Osteocyte (in vitro differentiated cells): Measurements from ENCODE around the gene PPP2R2B. TPM values are rescaled to one million over a fixed set of nuclear protein-coding genes. Genes with fewer than 3 reads are reported as not detected.

Experiments
- DNase-seq: peaks from one replicate; pipeline ENCODE4 v3.0.0; 2021; ENCODE audit warnings: mixed read lengths; ENCODE audit not compliant: unreplicated experiment; ENCODE audit errors: extremely low spot score
- H3K27ac Mint-ChIP-seq: one replicate; pipeline ENCODE4 v1.8.0; 2021; ENCODE audit warnings: mild to moderate bottlenecking, mixed read lengths; ENCODE audit not compliant: unreplicated experiment
- H3K27me3 Mint-ChIP-seq: one replicate; pipeline ENCODE4 v1.8.0; 2021; ENCODE audit warnings: mixed read lengths; ENCODE audit not compliant: unreplicated experiment
- H3K36me3 Mint-ChIP-seq: one replicate; pipeline ENCODE4 v1.8.0; 2021; ENCODE audit warnings: mixed read lengths; ENCODE audit not compliant: unreplicated experiment
- H3K4me1 Mint-ChIP-seq: one replicate; pipeline ENCODE4 v1.8.0; 2021; ENCODE audit warnings: mixed read lengths; ENCODE audit not compliant: unreplicated experiment
- H3K4me3 Mint-ChIP-seq: one replicate; pipeline ENCODE4 v1.8.0; 2021; ENCODE audit warnings: mild to moderate bottlenecking, moderate library complexity, mixed read lengths; ENCODE audit not compliant: unreplicated experiment
- H3K9me3 Mint-ChIP-seq: one replicate; pipeline ENCODE4 v1.8.0; 2021; ENCODE audit warnings: mixed read lengths; ENCODE audit not compliant: unreplicated experiment
- total RNA-seq: library from RNA; stranded (reverse); gene quantifications from 2 replicates; pipeline ENCODE4 v1.2.1, GENCODE V29; 2021
- TF ChIP-seq, protein P1 (sequence below): fragments of 200-600 bp; sonication (generic); IDR thresholded peaks from 2 replicates; pipeline ENCODE4 v1.5.0; 2021; ENCODE audit warnings: antibody characterized with exemption, mild to moderate bottlenecking, moderate library complexity

PPP2R2B gene
- total RNA-seq, 1 donor from 2014 or later: not detected

- Mint-ChIP-seq H3K9me3 (no peaks in the 10 kb centered on the region), H3K27me3 (no peaks in the 10 kb centered on the region), H3K27ac (no peak overlapping the region), H3K4me3 (no peak overlapping the region), H3K36me3 (no peaks in the 10 kb centered on the region), H3K4me1 (no peaks in the 10 kb centered on the region)
- TF ChIP-seq, protein P1, sequence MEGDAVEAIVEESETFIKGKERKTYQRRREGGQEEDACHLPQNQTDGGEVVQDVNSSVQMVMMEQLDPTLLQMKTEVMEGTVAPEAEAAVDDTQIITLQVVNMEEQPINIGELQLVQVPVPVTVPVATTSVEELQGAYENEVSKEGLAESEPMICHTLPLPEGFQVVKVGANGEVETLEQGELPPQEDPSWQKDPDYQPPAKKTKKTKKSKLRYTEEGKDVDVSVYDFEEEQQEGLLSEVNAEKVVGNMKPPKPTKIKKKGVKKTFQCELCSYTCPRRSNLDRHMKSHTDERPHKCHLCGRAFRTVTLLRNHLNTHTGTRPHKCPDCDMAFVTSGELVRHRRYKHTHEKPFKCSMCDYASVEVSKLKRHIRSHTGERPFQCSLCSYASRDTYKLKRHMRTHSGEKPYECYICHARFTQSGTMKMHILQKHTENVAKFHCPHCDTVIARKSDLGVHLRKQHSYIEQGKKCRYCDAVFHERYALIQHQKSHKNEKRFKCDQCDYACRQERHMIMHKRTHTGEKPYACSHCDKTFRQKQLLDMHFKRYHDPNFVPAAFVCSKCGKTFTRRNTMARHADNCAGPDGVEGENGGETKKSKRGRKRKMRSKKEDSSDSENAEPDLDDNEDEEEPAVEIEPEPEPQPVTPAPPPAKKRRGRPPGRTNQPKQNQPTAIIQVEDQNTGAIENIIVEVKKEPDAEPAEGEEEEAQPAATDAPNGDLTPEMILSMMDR: no peak
- DNase-seq: no peak
Observed at GRCh38 chr5:146805081-146805480, 73.5 kb downstream of the PPP2R2B start.

- Mint-ChIP-seq H3K9me3 (no peaks in the 10 kb centered on the region), H3K4me1 (no peaks in the 10 kb centered on the region), H3K36me3 (no peaks in the 10 kb centered on the region), H3K27ac (no peak overlapping the region), H3K4me3 (no peak overlapping the region), H3K27me3 (no peaks in the 10 kb centered on the region)
- TF ChIP-seq, protein P1: no peak
- DNase-seq: no peak
Observed at GRCh38 chr5:146802945-146803522, 75.5 kb downstream of the PPP2R2B start.

GRCh38 chr5:146799671-146800070, 78.9 kb downstream of the PPP2R2B start:
- Mint-ChIP-seq H3K36me3 (no peaks in the 10 kb centered on the region), H3K4me1 (no peaks in the 10 kb centered on the region), H3K9me3 (no peaks in the 10 kb centered on the region), H3K4me3 (no peak overlapping the region), H3K27ac (no peak overlapping the region), H3K27me3 (no peaks in the 10 kb centered on the region)
- no peak for DNase-seq
- TF ChIP-seq, protein P1: no peak

GRCh38 chr5:146799231-146799630, 79.3 kb downstream of the PPP2R2B start:
- H3K4me3 Mint-ChIP-seq: no peak overlapping the region
- DNase-seq: no peak
- no peaks in the 10 kb centered on the region for H3K4me1 Mint-ChIP-seq
- no peaks in the 10 kb centered on the region for H3K36me3 Mint-ChIP-seq
- no peaks in the 10 kb centered on the region for H3K9me3 Mint-ChIP-seq
- H3K27ac Mint-ChIP-seq: no peak overlapping the region
- TF ChIP-seq, protein P1: no peak
- H3K27me3 Mint-ChIP-seq: no peaks in the 10 kb centered on the region

GRCh38 chr5:146797658-146798057, 80.9 kb downstream of the PPP2R2B start:
- Mint-ChIP-seq H3K4me3 (no peak overlapping the region), H3K9me3 (no peaks in the 10 kb centered on the region), H3K36me3 (no peaks in the 10 kb centered on the region), H3K27me3 (no peaks in the 10 kb centered on the region), H3K4me1 (no peaks in the 10 kb centered on the region), H3K27ac (no peak overlapping the region)
- no peak for DNase-seq
- TF ChIP-seq, protein P1: no peak
